ENCODE measurements around the gene FBXO15.

FBXO15 gene

GRCh38 chr18:74040008-74040407 lies 107.6 kb downstream of the FBXO15 start:
- H3K27ac ChIP-seq, result no peak overlapping the region
- no peak for TF ChIP-seq CTCF (conservative IDR thresholded peaks at IDR 0.05)

GRCh38 chr18:74029161-74029560 lies 118.5 kb downstream of the FBXO15 start:
- TF ChIP-seq CTCF (conservative IDR thresholded peaks at IDR 0.05), result no peak
- H3K27ac ChIP-seq, result no peak overlapping the region
